GM12865 (cell line): ENCODE measurements around the gene TRAPPC4.

Experiments
- DNase-seq: peaks from one replicate; pipeline ENCODE4 v3.0.0; 2010; ENCODE audit warnings: low read depth
- H3K4me3 ChIP-seq: 2 replicates; pipeline ENCODE4 v1.5.1; 2011; ENCODE audit warnings: mild to moderate bottlenecking, low read depth, low read length, control low read depth
- CTCF ChIP-seq: IDR thresholded peaks from 2 replicates; pipeline ENCODE4 v1.5.1; 2011; ENCODE audit warnings: low read length, control low read depth, low read depth, inconsistent platforms; ENCODE audit not compliant: insufficient read depth; ENCODE audit errors: missing control alignments

Gene TRAPPC4

GRCh38 chr11:118998388-118998717 lies 20.2 kb upstream of the TRAPPC4 start:
- TF ChIP-seq CTCF = no peak
- H3K4me3 ChIP-seq = peak overlapping the region; percentile 78
- no peak for DNase-seq

DNA sequence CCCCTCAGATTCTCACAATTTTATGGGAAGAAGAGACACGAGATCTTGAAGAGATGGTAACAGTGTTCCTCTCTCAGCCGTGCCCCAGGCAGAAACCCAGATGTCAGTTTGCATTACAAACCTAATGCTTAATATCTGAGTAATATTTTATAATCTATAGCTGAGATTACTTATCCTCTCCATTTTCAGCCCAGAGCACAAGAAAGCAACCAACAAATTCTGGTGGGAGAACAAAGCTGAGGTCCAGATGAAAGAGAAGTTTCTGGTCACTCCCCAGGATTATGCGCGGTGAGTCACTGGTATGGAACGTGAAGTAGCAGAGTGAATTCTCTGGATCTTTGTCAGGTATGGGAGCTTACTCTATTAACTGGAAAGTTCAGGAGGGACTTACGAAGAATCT lies 19.7 kb upstream of the TRAPPC4 start:
- no peak for DNase-seq
- TF ChIP-seq CTCF = no peak
- peak overlapping the region; percentile 78 for H3K4me3 ChIP-seq

DNA sequence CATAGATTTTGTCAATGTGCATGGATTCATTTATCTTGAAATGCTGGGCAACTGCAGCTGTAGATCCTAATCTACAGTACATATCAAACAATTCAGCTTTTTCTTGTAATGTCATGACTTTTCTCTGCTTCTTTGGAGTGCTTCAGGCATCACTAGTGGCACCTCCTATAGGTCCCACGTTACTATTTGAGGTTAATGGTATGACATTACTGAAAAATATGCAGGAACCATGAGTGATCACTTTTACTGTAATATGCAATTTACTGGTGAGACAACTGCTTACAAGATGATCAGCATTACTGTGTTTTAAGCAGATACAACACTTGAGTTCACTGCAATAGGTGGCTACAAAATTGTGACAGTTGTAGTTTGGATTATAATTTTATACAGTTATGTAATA lies 17.7 kb upstream of the TRAPPC4 start:
- no peak for DNase-seq

GRCh38 chr11:119006656-119007055 lies 11.9 kb upstream of the TRAPPC4 start:
- no peak overlapping the region for H3K4me3 ChIP-seq
- no peak for DNase-seq
- no peak for TF ChIP-seq CTCF

More for the DNA sequence above, 17.7 kb upstream of the TRAPPC4 start:
- TF ChIP-seq CTCF = no peak
- no peak overlapping the region for H3K4me3 ChIP-seq

- DNase-seq = no peak
- TF ChIP-seq CTCF = no peak
- no peak overlapping the region for H3K4me3 ChIP-seq
Observed at GRCh38 chr11:119011476-119012053, 7.0 kb upstream of the TRAPPC4 start.

- H3K4me3 ChIP-seq = no peak overlapping the region
- TF ChIP-seq CTCF = no peak
- no peak for DNase-seq
Observed at GRCh38 chr11:119012629-119013170, 5.9 kb upstream of the TRAPPC4 start.
